GM19372 (cell line): ENCODE data around the gene OR5A1.

Experiments used
- ATAC-seq: cut with Tn5 transposase; IDR thresholded peaks from one replicate; pipeline ENCODE4 v1.9.1; 2021; ENCODE audit warnings: mild to moderate bottlenecking, low read depth, moderate library complexity; ENCODE audit not compliant: unreplicated experiment

Gene OR5A1

DNA sequence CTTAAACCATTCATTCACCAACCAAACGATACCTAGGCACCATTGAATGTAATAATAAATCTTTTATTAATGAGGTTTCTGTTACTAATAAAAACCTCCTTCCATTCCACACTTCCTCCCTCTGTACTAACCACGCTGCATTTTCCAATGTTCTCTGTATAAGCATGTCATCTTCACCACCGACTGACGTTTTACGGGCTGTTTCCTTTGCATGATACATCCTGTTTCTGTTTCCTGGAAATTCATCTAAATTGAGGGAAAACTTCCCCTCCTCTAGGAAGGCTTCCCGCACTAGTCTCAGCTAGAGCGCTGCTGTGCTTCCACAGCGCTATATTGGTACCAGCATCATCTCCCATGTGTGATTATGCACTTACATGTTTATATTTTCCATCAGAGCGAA, 38.9 kb downstream of the OR5A1 start:
- ATAC-seq = no peak

DNA sequence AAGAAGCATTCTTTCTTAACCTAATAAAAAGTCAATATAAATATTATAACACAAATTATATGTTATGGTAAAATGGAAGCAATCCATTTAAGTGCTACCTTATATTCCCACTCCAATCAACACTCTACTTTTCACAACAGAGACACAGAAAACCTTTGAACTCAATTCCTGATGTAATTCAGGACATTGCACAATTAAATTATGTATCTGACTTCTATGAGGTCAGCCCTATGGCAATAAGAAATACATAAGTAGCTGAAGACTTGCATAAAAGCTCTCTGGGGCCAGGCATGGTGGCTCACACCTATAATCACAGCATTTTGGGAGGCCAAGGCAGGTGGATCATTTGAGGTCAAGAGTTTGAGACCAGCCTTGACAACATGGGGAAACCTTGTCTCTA, 43.6 kb downstream of the OR5A1 start:
- ATAC-seq = no peak

DNA sequence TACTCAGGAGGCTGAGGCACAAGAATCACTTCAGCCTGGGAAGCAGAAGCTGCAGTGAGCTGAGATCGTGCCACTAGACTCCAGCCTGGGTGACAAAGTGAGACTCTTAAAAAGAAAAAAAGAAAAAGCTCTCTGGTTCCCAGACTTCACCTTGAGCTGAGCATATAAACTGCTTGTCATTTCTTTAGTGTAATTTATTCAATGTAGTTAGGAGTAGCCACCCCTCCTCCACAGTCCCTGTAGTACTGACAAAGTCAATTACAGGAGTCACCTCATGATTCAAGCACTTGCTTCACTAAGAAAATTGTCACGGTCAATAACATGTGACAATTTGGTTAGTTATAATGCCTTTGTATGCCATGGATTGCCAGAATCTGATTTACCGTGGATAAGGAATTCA, 44.1 kb downstream of the OR5A1 start:
- ATAC-seq = no peak
